PC-9 (cell line): Measurements from ENCODE around the gene RXRA. TPM values are rescaled to one million over a fixed set of nuclear protein-coding genes. Genes with fewer than 3 reads are reported as not detected.

ENCODE experiments used
- BruUV-seq: library from RNA; stranded (reverse); fragments of 400-500 nt; replicated peaks from 2 replicates; lab custom pipeline; 2021; lab: Mats Ljungman, UMichigan
- CTCF ChIA-PET: fragments of 300-600 bp; sonication (Branson Sonifier 250); formaldehyde crosslinking; loops from one replicate; lab custom pipeline; 2022; ENCODE audit warnings: antibody characterized with exemption; lab: Charles Lee
- POLR2A ChIA-PET: fragments of 300-600 bp; sonication (Branson Sonifier 250); formaldehyde crosslinking; loops from one replicate; lab custom pipeline; 2022; ENCODE audit warnings: antibody characterized with exemption; ENCODE audit not compliant: unreplicated experiment; lab: Charles Lee
- DNase-seq, 2 experiments: peaks; one replicate each; pipeline versions ENCODE4 v3.0.0 to v3.0.0-alpha.2; 2015 to 2022; ENCODE audit warnings: mixed read lengths in 1 of 2
- H2AFZ ChIP-seq: fragments of 200-600 bp; sonication (generic); 2 replicates; pipeline ENCODE4 v1.8.1; 2017; ENCODE audit warnings: antibody characterized with exemption
- H3F3A ChIP-seq: fragments of 200-600 bp; sonication (generic); 2 replicates; pipeline ENCODE4 v1.8.1; 2017; ENCODE audit warnings: antibody characterized with exemption, mild to moderate bottlenecking, low read depth; ENCODE audit not compliant: insufficient read depth
- H3K27ac ChIP-seq: fragments of 200-600 bp; sonication (generic); 2 replicates; pipeline ENCODE4 v1.6.1; 2016; ENCODE audit warnings: mixed run types
- H3K27me3 ChIP-seq: fragments of 200-600 bp; sonication (generic); 2 replicates; pipeline ENCODE4 v1.6.1; 2016; ENCODE audit warnings: low read depth, mixed run types; ENCODE audit not compliant: insufficient read depth
- H3K36me3 ChIP-seq: fragments of 200-600 bp; sonication (generic); 2 replicates; pipeline ENCODE4 v1.6.1; 2016; ENCODE audit warnings: low read depth, mixed run types
- H3K4me1 ChIP-seq: fragments of 200-600 bp; sonication (generic); replicated peaks from 2 replicates; pipeline ENCODE4 v1.6.1; 2016; ENCODE audit warnings: mixed run types; ENCODE audit not compliant: insufficient read depth
- H3K4me2 ChIP-seq: fragments of 200-600 bp; sonication (generic); 2 replicates; pipeline ENCODE4 v1.6.1; 2017; ENCODE audit warnings: mixed run types
- H3K4me3 ChIP-seq: fragments of 200-600 bp; sonication (generic); 2 replicates; pipeline ENCODE4 v1.6.1; 2016; ENCODE audit warnings: mixed run types
- H3K79me2 ChIP-seq: fragments of 200-600 bp; sonication (generic); 2 replicates; pipeline ENCODE4 v1.6.1; 2017; ENCODE audit warnings: low read depth, mixed run types
- H3K9me2 ChIP-seq: fragments of 200-600 bp; sonication (generic); 2 replicates; pipeline ENCODE4 v1.8.1; 2017; ENCODE audit warnings: mild to moderate bottlenecking; ENCODE audit not compliant: insufficient read depth
- H3K9me3 ChIP-seq: fragments of 200-600 bp; sonication (generic); 2 replicates; pipeline ENCODE4 v1.8.1; 2016; ENCODE audit warnings: low read depth; ENCODE audit not compliant: insufficient read depth
- H4K20me1 ChIP-seq: fragments of 200-600 bp; sonication (generic); 2 replicates; pipeline ENCODE4 v1.8.1; 2017; ENCODE audit not compliant: insufficient read depth
- EZH2 ChIP-seq: fragments of 200-600 bp; sonication (generic); IDR thresholded peaks from 2 replicates; pipeline ENCODE4 v1.8.0; 2017; ENCODE audit warnings: antibody characterized with exemption, low read depth
- intact Hi-C: fragments of 100-400 bp; cut with micrococcal nuclease; formaldehyde crosslinking; loops from one replicate; pipeline ENCODE4 v1.10.0; 2022; ENCODE audit not compliant: unreplicated experiment
- total RNA-seq: library from RNA; stranded (reverse); gene quantifications from 2 replicates; pipeline ENCODE4 v1.2.3, GENCODE V29; 2021
- TF ChIP-seq, protein P1 (sequence below): fragments of 200-600 bp; sonication (generic); conservative IDR thresholded peaks from 2 replicates; pipeline ENCODE4 v1.6.1; 2017; ENCODE audit warnings: mixed run types, antibody characterized with exemption, mild to moderate bottlenecking, moderate library complexity

RXRA gene
- total RNA-seq, 1 experiment from 2014 or later: 146 TPM

DNA sequence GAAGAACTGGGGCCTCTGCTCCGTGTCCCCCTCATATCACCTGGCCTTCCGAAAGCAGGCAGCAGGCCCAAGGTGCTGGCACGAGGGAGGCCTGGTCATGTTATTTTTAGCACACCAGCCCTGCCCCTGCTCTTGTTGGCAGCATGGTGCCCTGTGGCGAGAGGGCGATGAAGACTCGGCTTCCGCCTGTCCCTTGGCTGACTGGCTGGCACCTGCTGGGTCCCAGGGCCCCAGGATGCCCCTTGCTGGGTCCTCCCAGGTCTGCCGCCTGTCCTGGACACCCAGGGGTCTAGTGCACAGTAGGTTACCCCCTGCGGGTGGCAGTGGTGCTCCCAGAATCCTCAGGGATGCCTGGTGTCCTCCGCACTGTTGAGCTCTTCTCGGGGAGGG lies 77.0 kb downstream of the RXRA start:
- intact Hi-C loops: no loop called here
- Histone ChIP-seq H3K79me2 (peaks cover 57% of the 10 kb centered on the region), H2AFZ (no peak overlapping the region), H3K4me1 (peaks cover 40% of the 10 kb centered on the region), H3K4me2 (no peak overlapping the region), H4K20me1 (peaks cover 7% of the 10 kb centered on the region), H3K9me3 (peaks cover 5% of the 10 kb centered on the region; the same call in 1 of the 2 replicates), H3K36me3 (no peaks in the 10 kb centered on the region), H3K27ac (no peak overlapping the region), H3K27me3 (no peaks in the 10 kb centered on the region), H3F3A (peaks cover 18% of the 10 kb centered on the region; the same call in 1 of the 2 replicates), H3K4me3 (no peak overlapping the region), H3K9me2 (no peaks in the 10 kb centered on the region)
- ChIA-PET POLR2A (no interaction called here), CTCF (interaction anchor here (1.4 kb wide), 1 partner anchor 75 kb away, joined by 4 read pairs; no protein-coding TSS in a partner anchor)
- DNase-seq: no peak
- no peak for TF ChIP-seq EZH2
- TF ChIP-seq, protein P1, sequence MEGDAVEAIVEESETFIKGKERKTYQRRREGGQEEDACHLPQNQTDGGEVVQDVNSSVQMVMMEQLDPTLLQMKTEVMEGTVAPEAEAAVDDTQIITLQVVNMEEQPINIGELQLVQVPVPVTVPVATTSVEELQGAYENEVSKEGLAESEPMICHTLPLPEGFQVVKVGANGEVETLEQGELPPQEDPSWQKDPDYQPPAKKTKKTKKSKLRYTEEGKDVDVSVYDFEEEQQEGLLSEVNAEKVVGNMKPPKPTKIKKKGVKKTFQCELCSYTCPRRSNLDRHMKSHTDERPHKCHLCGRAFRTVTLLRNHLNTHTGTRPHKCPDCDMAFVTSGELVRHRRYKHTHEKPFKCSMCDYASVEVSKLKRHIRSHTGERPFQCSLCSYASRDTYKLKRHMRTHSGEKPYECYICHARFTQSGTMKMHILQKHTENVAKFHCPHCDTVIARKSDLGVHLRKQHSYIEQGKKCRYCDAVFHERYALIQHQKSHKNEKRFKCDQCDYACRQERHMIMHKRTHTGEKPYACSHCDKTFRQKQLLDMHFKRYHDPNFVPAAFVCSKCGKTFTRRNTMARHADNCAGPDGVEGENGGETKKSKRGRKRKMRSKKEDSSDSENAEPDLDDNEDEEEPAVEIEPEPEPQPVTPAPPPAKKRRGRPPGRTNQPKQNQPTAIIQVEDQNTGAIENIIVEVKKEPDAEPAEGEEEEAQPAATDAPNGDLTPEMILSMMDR: no peak
- BruUV-seq: no TSS peak

DNA sequence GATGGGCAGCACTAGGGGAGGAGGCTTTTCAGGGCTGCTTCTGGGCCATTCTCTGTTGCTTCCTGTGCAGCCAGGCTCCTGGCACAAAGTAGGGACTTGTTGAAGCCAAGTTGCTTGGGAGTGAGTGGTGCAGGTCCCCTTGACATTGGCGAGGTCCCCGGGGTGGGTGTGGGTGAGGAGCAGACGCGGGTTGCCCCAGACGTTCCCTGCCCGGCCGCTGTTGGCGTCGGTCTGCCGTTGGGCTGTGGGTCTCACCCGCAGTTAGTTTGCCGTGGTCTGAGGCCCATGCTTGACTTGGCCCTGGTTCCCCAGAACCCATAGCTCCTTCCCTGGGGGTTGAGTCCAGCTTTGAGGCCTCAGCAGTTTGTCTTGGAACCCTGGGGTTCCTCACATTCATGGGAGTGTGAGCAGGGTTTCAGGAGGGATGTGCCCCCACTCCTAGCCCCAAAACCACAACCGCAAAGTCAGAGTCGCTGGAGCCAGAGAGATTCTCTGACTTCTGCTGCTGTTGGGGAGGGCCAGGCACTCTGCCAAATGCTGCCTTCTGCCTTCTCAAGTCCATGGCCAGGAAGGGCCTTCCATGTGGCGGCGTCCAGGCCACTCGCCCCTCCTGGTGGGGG lies 77.5 kb downstream of the RXRA start:
- H3K79me2 ChIP-seq: peaks cover 57% of the 10 kb centered on the region
- CTCF ChIA-PET: interaction anchor here (0.6 to 1.4 kb wide), 2 partner anchors 43 to 75 kb away, joined by 3 to 4 read pairs; no protein-coding TSS in a partner anchor
- H3K9me3 ChIP-seq: peaks cover 5% of the 10 kb centered on the region; the same call in 1 of the 2 replicates
- no peak overlapping the region for H2AFZ ChIP-seq
- intact Hi-C loops: no loop called here
- no peaks in the 10 kb centered on the region for H3K9me2 ChIP-seq
- no peak overlapping the region for H3K27ac ChIP-seq
- peaks cover 18% of the 10 kb centered on the region; the same call in 1 of the 2 replicates for H3F3A ChIP-seq
- peaks cover 45% of the 10 kb centered on the region for H3K4me1 ChIP-seq
- no peak for DNase-seq
- H4K20me1 ChIP-seq: peaks cover 7% of the 10 kb centered on the region
- H3K36me3 ChIP-seq: no peaks in the 10 kb centered on the region
- no peaks in the 10 kb centered on the region for H3K27me3 ChIP-seq
- H3K4me3 ChIP-seq: no peak overlapping the region
- no peak overlapping the region for H3K4me2 ChIP-seq
- TF ChIP-seq, protein P1: no peak
- no peak for TF ChIP-seq EZH2
- BruUV-seq: no TSS peak
- POLR2A ChIA-PET: no interaction called here

DNA sequence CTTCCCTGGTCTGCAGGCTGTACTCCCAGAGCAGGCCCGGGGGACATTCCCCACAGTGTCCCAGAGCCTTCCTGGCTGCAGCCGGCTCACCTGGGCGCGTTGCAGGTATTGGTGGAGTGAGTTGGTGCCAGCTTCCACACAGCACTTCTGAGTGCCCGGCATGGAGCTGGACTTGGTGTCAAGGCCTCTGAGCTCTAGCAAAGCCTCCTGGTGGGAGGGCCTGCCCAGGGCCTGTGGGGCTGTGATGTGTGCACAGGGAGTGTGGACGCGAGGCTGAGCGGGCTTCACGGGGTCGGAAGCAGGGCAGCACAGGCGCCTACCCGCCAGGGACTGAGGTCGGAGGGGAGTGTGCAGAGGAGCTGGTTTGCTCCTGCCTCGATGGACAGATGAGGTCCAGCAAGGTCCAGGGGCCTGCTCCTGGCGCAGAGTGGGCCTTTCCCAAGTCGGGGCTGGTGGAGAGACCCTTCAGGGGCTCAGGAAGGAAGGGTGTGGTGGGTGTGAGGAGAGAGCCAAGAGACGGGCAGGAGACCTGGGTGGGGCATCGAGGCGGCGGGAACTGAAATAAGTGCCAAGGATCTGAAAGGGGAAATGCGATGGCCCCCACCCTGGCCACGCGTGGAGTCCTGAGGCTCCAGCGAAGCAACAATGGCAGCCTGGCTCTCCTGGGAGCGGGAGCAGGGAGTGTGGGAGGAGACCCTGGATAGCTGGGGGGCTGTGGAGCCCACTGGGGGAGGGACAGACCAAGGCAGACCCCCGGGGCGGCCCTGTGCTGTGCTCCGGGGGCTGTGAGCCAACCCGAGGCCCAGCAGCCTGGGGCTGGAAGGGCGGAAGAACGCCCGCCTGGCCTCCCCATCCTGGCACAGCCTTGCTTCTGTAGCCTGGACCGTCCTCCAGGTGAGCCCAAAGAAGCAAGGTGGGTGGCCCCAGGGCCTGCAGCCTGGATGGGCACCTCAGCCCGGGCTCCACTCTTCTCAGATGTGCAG lies 78.4 kb downstream of the RXRA start:
- no TSS peak for BruUV-seq
- intact Hi-C loops: no loop called here
- H3K4me2 ChIP-seq: peak overlapping the region; percentile 81; the same call in 1 of the 2 replicates
- DNase-seq: no peak
- H3K79me2 ChIP-seq: peaks cover 57% of the 10 kb centered on the region
- no peak overlapping the region for H3K4me3 ChIP-seq
- H4K20me1 ChIP-seq: peaks cover 4% of the 10 kb centered on the region
- TF ChIP-seq, protein P1: no peak
- no peak for TF ChIP-seq EZH2
- peaks cover 53% of the 10 kb centered on the region for H3K4me1 ChIP-seq
- H3F3A ChIP-seq: peaks cover 20% of the 10 kb centered on the region; the same call in 1 of the 2 replicates
- peak overlapping the region; percentile 97 for H3K27ac ChIP-seq
- no peaks in the 10 kb centered on the region for H3K9me3 ChIP-seq
- no peak overlapping the region for H2AFZ ChIP-seq
- no peaks in the 10 kb centered on the region for H3K27me3 ChIP-seq
- H3K9me2 ChIP-seq: no peaks in the 10 kb centered on the region
- H3K36me3 ChIP-seq: no peaks in the 10 kb centered on the region
- ChIA-PET POLR2A (no interaction called here), CTCF (interaction anchor here (0.6 kb wide), 1 partner anchor 42 kb away, joined by 3 read pairs; no protein-coding TSS in a partner anchor)
